ENCODE measurements around the gene CHST8. TPM values are rescaled to one million over a fixed set of nuclear protein-coding genes. Genes with fewer than 3 reads are reported as not detected.

CHST8 gene
- total and polyA plus RNA-seq, 2 donors = 0.23 to 0.47 TPM

- H3K9me3 ChIP-seq (ENCODE audit: control insufficient read depth in 2 of 2, insufficient read depth in 1 of 2, low read length in 1 of 2) = no peaks in the 10 kb centered on the region
- H3K27me3 ChIP-seq (ENCODE audit: control insufficient read depth in 2 of 2, insufficient read depth in 1 of 2, low read length in 1 of 2) = no peaks in the 10 kb centered on the region
- no peaks in the 10 kb centered on the region for H3K4me1 ChIP-seq (ENCODE audit: control insufficient read depth in 2 of 2, insufficient read depth in 2 of 2, low read length in 2 of 2)
- no peaks in the 10 kb centered on the region for H3K36me3 ChIP-seq (ENCODE audit: control insufficient read depth in 2 of 2, insufficient read depth in 2 of 2, low read length in 1 of 2)
- 83% methylated on average over 9 of the region's 9 CpGs for WGBS
- H3K27ac ChIP-seq (ENCODE audit: low read depth in 1 of 2, low read length in 1 of 2) = no peak overlapping the region
- H3K4me3 ChIP-seq (ENCODE audit: low read length in 2 of 2) = no peak overlapping the region
- DNase-seq (ENCODE audit: low read depth in 6 of 9, low spot score in 9 of 9) = no peak
Measured at GRCh38 chr19:33720691-33721682, 99.2 kb downstream of the CHST8 start.

GRCh38 chr19:33721735-33722297, 100.1 kb downstream of the CHST8 start:
- H3K4me1 ChIP-seq (ENCODE audit: control insufficient read depth in 2 of 2, insufficient read depth in 2 of 2, low read length in 2 of 2) = no peaks in the 10 kb centered on the region
- no peaks in the 10 kb centered on the region for H3K9me3 ChIP-seq (ENCODE audit: control insufficient read depth in 2 of 2, insufficient read depth in 1 of 2, low read length in 1 of 2)
- no peak overlapping the region for H3K4me3 ChIP-seq (ENCODE audit: low read length in 2 of 2)
- H3K27me3 ChIP-seq (ENCODE audit: control insufficient read depth in 2 of 2, insufficient read depth in 1 of 2, low read length in 1 of 2) = no peaks in the 10 kb centered on the region
- 90% methylated on average over 2 of the region's 2 CpGs for WGBS
- no peak for DNase-seq (ENCODE audit: low read depth in 6 of 9, low spot score in 9 of 9)
- H3K36me3 ChIP-seq (ENCODE audit: control insufficient read depth in 2 of 2, insufficient read depth in 2 of 2, low read length in 1 of 2) = no peaks in the 10 kb centered on the region
- H3K27ac ChIP-seq (ENCODE audit: low read depth in 1 of 2, low read length in 1 of 2) = no peak overlapping the region

DNA sequence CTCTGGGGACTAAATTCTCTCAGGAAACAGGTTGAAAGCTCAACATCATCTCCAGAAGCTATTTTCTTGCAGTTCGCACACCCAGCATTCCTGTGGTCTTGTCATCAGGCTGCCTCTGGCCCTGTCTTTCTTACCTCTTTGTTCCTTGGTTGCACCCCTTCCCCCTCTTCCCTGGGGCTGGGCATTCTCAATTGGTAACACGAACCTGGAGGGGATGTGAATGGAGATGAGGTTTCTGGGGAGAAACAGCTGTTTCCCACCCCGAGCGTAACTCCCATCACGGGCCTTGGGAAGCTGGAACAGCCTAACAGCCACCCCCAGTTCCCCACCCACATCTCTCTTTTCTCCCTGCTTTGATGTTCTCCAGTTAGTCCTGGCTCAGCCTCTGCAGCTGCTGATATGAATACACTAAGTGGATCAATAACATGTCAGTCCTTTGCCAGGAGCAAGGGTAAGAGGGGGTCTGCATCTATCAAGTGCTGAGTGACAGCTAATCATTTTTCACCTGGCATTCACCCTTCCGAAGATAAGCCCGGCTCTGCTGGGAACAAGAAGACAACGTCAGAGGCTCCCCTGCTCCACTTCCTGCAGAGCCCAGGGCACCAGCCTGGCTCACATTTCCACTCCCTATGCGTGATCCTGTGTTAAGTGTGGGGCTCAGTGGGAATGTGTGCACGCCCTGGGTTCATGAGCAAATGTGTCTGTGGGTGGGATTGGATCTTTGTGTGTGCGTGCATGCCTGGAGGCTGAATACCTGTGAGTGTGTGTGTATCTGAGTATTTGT, 100.9 kb downstream of the CHST8 start:
- Histone ChIP-seq H3K36me3 (ENCODE audit: control insufficient read depth in 2 of 2, insufficient read depth in 2 of 2, low read length in 1 of 2) (no peaks in the 10 kb centered on the region), H3K4me1 (ENCODE audit: control insufficient read depth in 2 of 2, insufficient read depth in 2 of 2, low read length in 2 of 2) (no peaks in the 10 kb centered on the region), H3K27me3 (ENCODE audit: control insufficient read depth in 2 of 2, insufficient read depth in 1 of 2, low read length in 1 of 2) (no peaks in the 10 kb centered on the region), H3K9me3 (ENCODE audit: control insufficient read depth in 2 of 2, insufficient read depth in 1 of 2, low read length in 1 of 2) (no peaks in the 10 kb centered on the region), H3K27ac (ENCODE audit: low read depth in 1 of 2, low read length in 1 of 2) (no peak overlapping the region), H3K4me3 (ENCODE audit: low read length in 2 of 2) (no peak overlapping the region)
- 58% methylated on average over 11 of the region's 11 CpGs for WGBS
- no peak for DNase-seq (ENCODE audit: low read depth in 6 of 9, low spot score in 9 of 9)

- Histone ChIP-seq H3K27ac (ENCODE audit: low read depth in 1 of 2, low read length in 1 of 2) (no peak overlapping the region), H3K27me3 (ENCODE audit: control insufficient read depth in 2 of 2, insufficient read depth in 1 of 2, low read length in 1 of 2) (no peaks in the 10 kb centered on the region), H3K9me3 (ENCODE audit: control insufficient read depth in 2 of 2, insufficient read depth in 1 of 2, low read length in 1 of 2) (no peaks in the 10 kb centered on the region), H3K4me3 (ENCODE audit: low read length in 2 of 2) (no peak overlapping the region), H3K4me1 (ENCODE audit: control insufficient read depth in 2 of 2, insufficient read depth in 2 of 2, low read length in 2 of 2) (no peaks in the 10 kb centered on the region), H3K36me3 (ENCODE audit: control insufficient read depth in 2 of 2, insufficient read depth in 2 of 2, low read length in 1 of 2) (no peaks in the 10 kb centered on the region)
- 66% methylated on average over 3 of the region's 3 CpGs for WGBS
- DNase-seq (ENCODE audit: low read depth in 6 of 9, low spot score in 9 of 9) = no peak
Measured at GRCh38 chr19:33723512-33723911, 101.8 kb downstream of the CHST8 start.

DNA sequence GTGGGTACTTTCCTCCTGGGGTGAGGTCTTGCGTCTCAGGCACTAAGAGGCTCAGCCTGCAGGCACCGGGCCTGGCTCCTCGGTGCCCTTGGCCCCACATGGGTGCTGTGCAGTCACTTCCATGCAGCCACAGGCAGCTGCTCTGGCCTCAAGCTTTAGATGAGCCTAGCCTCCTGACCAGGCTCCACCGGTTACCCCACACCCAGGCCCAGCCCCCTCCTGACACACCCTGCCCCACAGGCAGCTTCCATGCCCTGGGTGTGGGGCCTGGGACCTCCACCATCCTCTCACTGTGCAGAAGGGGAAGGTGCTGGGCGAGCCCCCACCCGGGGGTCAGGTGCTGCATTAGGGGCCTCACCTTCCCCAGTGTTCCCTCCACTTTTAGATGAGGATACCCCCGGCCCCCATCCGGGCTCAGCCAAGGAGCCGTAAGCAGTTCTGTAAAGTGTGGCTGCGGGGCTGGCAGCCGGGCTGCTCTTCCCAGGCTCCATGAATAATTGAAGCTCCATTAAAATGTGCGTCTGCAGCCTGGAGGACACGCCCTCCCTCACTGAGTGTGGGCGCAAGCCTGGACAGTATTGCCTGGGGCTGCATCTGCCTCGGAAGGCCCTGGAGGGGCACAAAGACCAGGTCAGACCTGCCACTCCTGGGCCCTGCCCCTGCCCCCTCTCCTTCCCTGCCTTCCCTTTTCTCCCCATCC, 102.4 kb downstream of the CHST8 start:
- no peaks in the 10 kb centered on the region for H3K9me3 ChIP-seq (ENCODE audit: control insufficient read depth in 2 of 2, insufficient read depth in 1 of 2, low read length in 1 of 2)
- H3K4me1 ChIP-seq (ENCODE audit: control insufficient read depth in 2 of 2, insufficient read depth in 2 of 2, low read length in 2 of 2) = no peaks in the 10 kb centered on the region
- no peak overlapping the region for H3K4me3 ChIP-seq (ENCODE audit: low read length in 2 of 2)
- 88% methylated on average over 15 of the region's 15 CpGs for WGBS
- DNase-seq (ENCODE audit: low read depth in 6 of 9, low spot score in 9 of 9) = no peak
- no peak overlapping the region for H3K27ac ChIP-seq (ENCODE audit: low read depth in 1 of 2, low read length in 1 of 2)
- no peaks in the 10 kb centered on the region for H3K27me3 ChIP-seq (ENCODE audit: control insufficient read depth in 2 of 2, insufficient read depth in 1 of 2, low read length in 1 of 2)
- no peaks in the 10 kb centered on the region for H3K36me3 ChIP-seq (ENCODE audit: control insufficient read depth in 2 of 2, insufficient read depth in 2 of 2, low read length in 1 of 2)

DNA sequence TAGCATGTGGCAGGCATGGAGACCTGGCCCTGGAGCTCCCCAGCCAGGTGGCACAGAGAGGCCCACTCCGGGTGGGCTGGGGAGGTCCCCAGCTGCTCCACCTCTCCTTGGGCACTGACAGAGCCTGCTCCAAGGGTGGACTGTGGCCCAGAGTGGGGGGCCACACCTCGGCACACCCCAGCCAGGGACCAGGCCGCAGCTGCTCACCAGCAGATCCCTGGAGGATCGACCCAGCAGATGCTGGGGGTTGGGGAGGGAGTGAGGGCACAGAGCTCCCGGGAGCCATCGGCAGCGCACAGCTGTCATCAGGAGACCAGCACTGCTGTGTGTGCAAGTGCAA, 102.9 kb downstream of the CHST8 start:
- no peak overlapping the region for H3K27ac ChIP-seq (ENCODE audit: low read depth in 1 of 2, low read length in 1 of 2)
- no peak overlapping the region for H3K4me3 ChIP-seq (ENCODE audit: low read length in 2 of 2)
- no peaks in the 10 kb centered on the region for H3K4me1 ChIP-seq (ENCODE audit: control insufficient read depth in 2 of 2, insufficient read depth in 2 of 2, low read length in 2 of 2)
- no peaks in the 10 kb centered on the region for H3K27me3 ChIP-seq (ENCODE audit: control insufficient read depth in 2 of 2, insufficient read depth in 1 of 2, low read length in 1 of 2)
- no peak for DNase-seq (ENCODE audit: low read depth in 6 of 9, low spot score in 9 of 9)
- no peaks in the 10 kb centered on the region for H3K36me3 ChIP-seq (ENCODE audit: control insufficient read depth in 2 of 2, insufficient read depth in 2 of 2, low read length in 1 of 2)
- H3K9me3 ChIP-seq (ENCODE audit: control insufficient read depth in 2 of 2, insufficient read depth in 1 of 2, low read length in 1 of 2) = no peaks in the 10 kb centered on the region
- 82% methylated on average over 7 of the region's 7 CpGs for WGBS

GRCh38 chr19:33725567-33725966, 103.8 kb downstream of the CHST8 start:
- Histone ChIP-seq H3K4me1 (ENCODE audit: control insufficient read depth in 2 of 2, insufficient read depth in 2 of 2, low read length in 2 of 2) (no peaks in the 10 kb centered on the region), H3K4me3 (ENCODE audit: low read length in 2 of 2) (no peak overlapping the region), H3K27ac (ENCODE audit: low read depth in 1 of 2, low read length in 1 of 2) (no peak overlapping the region), H3K9me3 (ENCODE audit: control insufficient read depth in 2 of 2, insufficient read depth in 1 of 2, low read length in 1 of 2) (no peaks in the 10 kb centered on the region), H3K27me3 (ENCODE audit: control insufficient read depth in 2 of 2, insufficient read depth in 1 of 2, low read length in 1 of 2) (no peaks in the 10 kb centered on the region), H3K36me3 (ENCODE audit: control insufficient read depth in 2 of 2, insufficient read depth in 2 of 2, low read length in 1 of 2) (no peaks in the 10 kb centered on the region)
- no peak for DNase-seq (ENCODE audit: low read depth in 6 of 9, low spot score in 9 of 9)
- WGBS = 82% methylated on average over 9 of the region's 9 CpGs

DNA sequence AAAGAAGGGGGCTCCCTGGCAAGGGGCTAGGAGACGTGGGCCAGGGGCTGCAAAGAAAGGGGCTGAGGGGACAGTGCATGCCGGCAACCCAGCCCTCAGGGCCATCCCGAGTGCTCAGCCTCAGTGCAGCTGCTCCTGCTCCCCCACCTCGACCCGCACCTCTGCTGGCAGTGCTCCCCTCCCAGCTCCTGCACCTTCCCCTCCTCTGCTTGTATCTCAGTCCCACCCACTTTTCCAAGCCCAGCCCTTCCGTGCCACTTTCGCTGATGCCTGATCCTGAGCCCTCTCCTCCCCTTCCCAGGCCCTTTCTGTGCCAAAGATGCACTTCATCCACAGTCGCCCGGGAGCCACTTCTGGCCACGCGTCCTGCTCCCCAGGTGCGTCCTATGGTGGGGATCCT, 105.0 kb downstream of the CHST8 start:
- no peak for DNase-seq (ENCODE audit: low read depth in 6 of 9, low spot score in 9 of 9)
- Histone ChIP-seq H3K27ac (ENCODE audit: low read depth in 1 of 2, low read length in 1 of 2) (no peak overlapping the region), H3K4me3 (ENCODE audit: low read length in 2 of 2) (no peak overlapping the region), H3K4me1 (ENCODE audit: control insufficient read depth in 2 of 2, insufficient read depth in 2 of 2, low read length in 2 of 2) (no peaks in the 10 kb centered on the region), H3K36me3 (ENCODE audit: control insufficient read depth in 2 of 2, insufficient read depth in 2 of 2, low read length in 1 of 2) (no peaks in the 10 kb centered on the region), H3K27me3 (ENCODE audit: control insufficient read depth in 2 of 2, insufficient read depth in 1 of 2, low read length in 1 of 2) (no peaks in the 10 kb centered on the region), H3K9me3 (ENCODE audit: control insufficient read depth in 2 of 2, insufficient read depth in 1 of 2, low read length in 1 of 2) (no peaks in the 10 kb centered on the region)
- 70% methylated on average over 12 of the region's 12 CpGs for WGBS
